Adrenal gland (tissue), 5 donors: ENCODE data around the gene CEP250.

Experiments
- CTCF ChIP-seq, 6 experiments: fragments of 450-650 bp in 4 of 6; fragments of 200-600 bp in 2 of 6; sonication (generic) in 1 of 6; IDR thresholded peaks; 1 replicate in 5 of 6; 2 replicates in 1 of 6; pipeline versions ENCODE4 v1.5.1 to v1.8.0; 2016 to 2021; ENCODE audit warnings: antibody characterized with exemption in 6 of 6, mild to moderate bottlenecking in 2 of 6, moderate library complexity in 1 of 6
- POLR2A ChIP-seq, 2 donors: fragments of 450-650 bp; IDR thresholded peaks; one replicate each; pipeline ENCODE4 v1.6.1; 2017; ENCODE audit warnings: antibody characterized with exemption in 2 of 2, mild to moderate bottlenecking in 2 of 2, moderate library complexity in 1 of 2
- donor health status: DM: no; HTN: no; CAD: no.

- TF ChIP-seq CTCF (IDR thresholded peaks at IDR 0.05): no peak
- no peak for TF ChIP-seq POLR2A (IDR thresholded peaks at IDR 0.05)
Measured at GRCh38 chr20:35555951-35556645, 100.7 kb downstream of the CEP250 start.
